ENCODE measurements around the gene SIRT7. TPM values are rescaled to one million over a fixed set of nuclear protein-coding genes. Genes with fewer than 3 reads are reported as not detected.

Gene SIRT7
- total RNA-seq, 4 donors from 2014 or later = 0.77 to 87.1 (median 14.6) TPM

DNA sequence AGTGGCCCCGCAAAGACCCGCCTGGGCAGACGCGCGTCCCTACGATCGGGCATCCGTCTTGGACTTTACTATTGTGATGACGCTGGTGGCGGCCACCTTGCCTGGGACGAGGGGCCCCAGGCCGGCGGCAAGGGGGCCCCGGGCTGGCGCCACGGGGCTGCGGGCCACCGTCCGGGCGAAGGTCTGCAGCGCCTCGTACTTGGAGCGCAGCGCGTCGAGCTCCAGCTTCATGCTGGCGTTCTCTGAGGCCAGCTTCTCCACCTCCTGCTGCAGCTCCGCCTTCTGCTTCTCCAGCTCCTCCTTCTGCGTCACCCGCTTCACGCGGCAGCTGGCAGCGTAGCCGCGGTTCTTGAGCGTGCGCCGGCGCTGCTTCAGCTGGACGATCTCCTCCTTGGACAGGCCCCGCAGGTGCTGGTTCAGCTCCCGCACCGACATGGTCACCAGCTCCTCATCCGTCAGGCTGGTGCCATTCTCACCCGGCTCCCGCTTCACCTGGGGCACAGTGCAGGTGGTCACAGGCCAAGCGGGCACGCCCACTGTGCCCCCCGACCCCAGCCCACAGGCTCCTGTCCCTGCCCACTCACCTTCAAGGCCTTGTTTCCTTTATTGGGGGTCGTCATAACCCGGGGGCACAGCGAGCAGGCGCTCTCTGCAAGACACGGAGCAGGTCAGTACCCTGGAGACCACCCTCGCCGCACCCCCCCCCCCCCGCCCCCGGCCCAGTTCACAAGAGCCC, 4.8 kb upstream of the SIRT7 start:
- H3K9me3 ChIP-seq = no peaks in the 10 kb centered on the region
- peak overlapping the region; percentile 22 to 57 for H3K27ac ChIP-seq
- intact Hi-C loops (cut with DNase I; ENCODE audit: low total_unique reads) = no loop called here
- peaks cover 4 to 34% of the 10 kb centered on the region in 2 donors for H3K4me1 ChIP-seq
- H3K36me3 ChIP-seq = no peaks in the 10 kb centered on the region
- no peak for DNase-seq
- no peak overlapping the region for H3K4me3 ChIP-seq
- no peaks in the 10 kb centered on the region for H3K27me3 ChIP-seq
- TF ChIP-seq POLR2A (IDR thresholded peaks at IDR 0.05) = no peak
- TF ChIP-seq, protein P1, sequence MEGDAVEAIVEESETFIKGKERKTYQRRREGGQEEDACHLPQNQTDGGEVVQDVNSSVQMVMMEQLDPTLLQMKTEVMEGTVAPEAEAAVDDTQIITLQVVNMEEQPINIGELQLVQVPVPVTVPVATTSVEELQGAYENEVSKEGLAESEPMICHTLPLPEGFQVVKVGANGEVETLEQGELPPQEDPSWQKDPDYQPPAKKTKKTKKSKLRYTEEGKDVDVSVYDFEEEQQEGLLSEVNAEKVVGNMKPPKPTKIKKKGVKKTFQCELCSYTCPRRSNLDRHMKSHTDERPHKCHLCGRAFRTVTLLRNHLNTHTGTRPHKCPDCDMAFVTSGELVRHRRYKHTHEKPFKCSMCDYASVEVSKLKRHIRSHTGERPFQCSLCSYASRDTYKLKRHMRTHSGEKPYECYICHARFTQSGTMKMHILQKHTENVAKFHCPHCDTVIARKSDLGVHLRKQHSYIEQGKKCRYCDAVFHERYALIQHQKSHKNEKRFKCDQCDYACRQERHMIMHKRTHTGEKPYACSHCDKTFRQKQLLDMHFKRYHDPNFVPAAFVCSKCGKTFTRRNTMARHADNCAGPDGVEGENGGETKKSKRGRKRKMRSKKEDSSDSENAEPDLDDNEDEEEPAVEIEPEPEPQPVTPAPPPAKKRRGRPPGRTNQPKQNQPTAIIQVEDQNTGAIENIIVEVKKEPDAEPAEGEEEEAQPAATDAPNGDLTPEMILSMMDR (IDR thresholded peaks at IDR 0.05) = no peak

DNA sequence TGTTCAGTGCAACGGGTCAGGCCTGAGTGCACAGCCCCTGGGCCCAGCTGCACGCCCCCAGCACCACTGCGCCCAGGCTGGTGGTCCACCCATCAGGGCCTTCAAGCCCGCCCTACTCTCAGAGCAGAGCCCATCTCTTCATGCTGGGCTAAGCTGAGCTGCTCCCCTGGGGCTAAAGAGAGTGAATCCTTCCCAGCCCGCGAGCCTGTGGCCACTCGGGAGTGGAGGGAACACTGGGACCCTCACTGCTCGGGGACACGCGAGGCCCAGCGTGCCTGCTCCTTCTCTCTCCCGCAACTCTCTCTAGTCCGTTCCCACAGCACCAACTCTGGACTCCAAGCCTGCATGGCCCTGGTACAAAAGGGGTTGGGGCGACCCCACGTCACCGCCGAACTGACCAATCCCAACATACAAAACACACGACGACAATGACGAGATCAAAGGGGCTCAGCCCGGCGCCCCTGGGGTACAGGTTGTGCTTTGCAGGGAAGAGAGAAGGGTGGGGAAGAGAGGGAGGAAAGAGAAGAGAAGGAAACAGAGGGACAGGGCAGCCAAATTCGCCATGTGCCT, 4.1 kb upstream of the SIRT7 start:
- DNase-seq = no peak
- Histone ChIP-seq H3K27me3 (no peaks in the 10 kb centered on the region), H3K9me3 (no peaks in the 10 kb centered on the region), H3K36me3 (no peaks in the 10 kb centered on the region), H3K4me1 (peaks cover 4 to 35% of the 10 kb centered on the region in 2 donors), H3K4me3 (no peak overlapping the region), H3K27ac (no peak overlapping the region)
- TF ChIP-seq POLR2A (IDR thresholded peaks at IDR 0.05) = no peak
- TF ChIP-seq, protein P1 (IDR thresholded peaks at IDR 0.05) = no peak
- intact Hi-C loops (cut with DNase I; ENCODE audit: low total_unique reads) = no loop called here

DNA sequence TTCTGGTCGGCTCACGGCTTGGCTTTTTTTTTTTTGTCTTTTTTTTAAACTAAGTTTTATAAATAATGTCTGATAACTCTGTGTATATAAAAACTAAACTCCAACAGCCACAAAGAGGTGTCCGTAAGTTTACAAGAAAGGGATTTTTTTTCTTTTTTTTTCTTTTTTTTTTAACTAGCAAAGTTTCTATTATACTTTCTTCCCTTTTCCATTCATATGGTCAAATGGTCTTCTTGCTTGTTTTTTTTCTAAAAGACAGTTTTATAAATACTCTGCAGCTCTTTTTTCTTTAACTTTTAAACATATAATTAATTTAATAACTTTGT, 3.5 kb upstream of the SIRT7 start:
- H3K27ac ChIP-seq = no peak overlapping the region
- no peaks in the 10 kb centered on the region for H3K9me3 ChIP-seq
- H3K36me3 ChIP-seq = no peaks in the 10 kb centered on the region
- no peaks in the 10 kb centered on the region for H3K27me3 ChIP-seq
- no peak for DNase-seq
- no peak overlapping the region for H3K4me3 ChIP-seq
- TF ChIP-seq POLR2A (IDR thresholded peaks at IDR 0.05) = no peak
- TF ChIP-seq, protein P1 (IDR thresholded peaks at IDR 0.05) = no peak
- intact Hi-C loops (cut with DNase I; ENCODE audit: low total_unique reads) = no loop called here
- H3K4me1 ChIP-seq = peaks cover 9 to 39% of the 10 kb centered on the region in 2 donors

GRCh38 chr17:81920612-81921536, 2.9 kb upstream of the SIRT7 start:
- Histone ChIP-seq H3K27ac (no peak overlapping the region), H3K36me3 (no peaks in the 10 kb centered on the region), H3K4me3 (no peak overlapping the region), H3K27me3 (no peaks in the 10 kb centered on the region), H3K4me1 (peaks cover 9 to 36% of the 10 kb centered on the region in 2 donors), H3K9me3 (no peaks in the 10 kb centered on the region)
- intact Hi-C loops (cut with DNase I; ENCODE audit: low total_unique reads) = no loop called here
- no peak for DNase-seq
- TF ChIP-seq POLR2A (IDR thresholded peaks at IDR 0.05) = no peak
- TF ChIP-seq, protein P1 (IDR thresholded peaks at IDR 0.05) = no peak
